PC-9 (cell line): ENCODE results near the gene TREM2. TPM values are rescaled to one million over a fixed set of nuclear protein-coding genes. Genes with fewer than 3 reads are reported as not detected.

Source experiments
- BruUV-seq: library from RNA; stranded (reverse); fragments of 400-500 nt; replicated peaks from 2 replicates; lab custom pipeline; 2021; lab: Mats Ljungman, UMichigan
- CTCF ChIA-PET: fragments of 300-600 bp; sonication (Branson Sonifier 250); formaldehyde crosslinking; loops from one replicate; lab custom pipeline; 2022; ENCODE audit warnings: antibody characterized with exemption; lab: Charles Lee
- POLR2A ChIA-PET: fragments of 300-600 bp; sonication (Branson Sonifier 250); formaldehyde crosslinking; loops from one replicate; lab custom pipeline; 2022; ENCODE audit warnings: antibody characterized with exemption; ENCODE audit not compliant: unreplicated experiment; lab: Charles Lee
- DNase-seq, 2 experiments: peaks; one replicate each; pipeline versions ENCODE4 v3.0.0 to v3.0.0-alpha.2; 2015 to 2022; ENCODE audit warnings: mixed read lengths in 1 of 2
- H2AFZ ChIP-seq: fragments of 200-600 bp; sonication (generic); 2 replicates; pipeline ENCODE4 v1.8.1; 2017; ENCODE audit warnings: antibody characterized with exemption
- H3F3A ChIP-seq: fragments of 200-600 bp; sonication (generic); 2 replicates; pipeline ENCODE4 v1.8.1; 2017; ENCODE audit warnings: antibody characterized with exemption, mild to moderate bottlenecking, low read depth; ENCODE audit not compliant: insufficient read depth
- H3K27ac ChIP-seq: fragments of 200-600 bp; sonication (generic); 2 replicates; pipeline ENCODE4 v1.6.1; 2016; ENCODE audit warnings: mixed run types
- H3K27me3 ChIP-seq: fragments of 200-600 bp; sonication (generic); 2 replicates; pipeline ENCODE4 v1.6.1; 2016; ENCODE audit warnings: low read depth, mixed run types; ENCODE audit not compliant: insufficient read depth
- H3K36me3 ChIP-seq: fragments of 200-600 bp; sonication (generic); 2 replicates; pipeline ENCODE4 v1.6.1; 2016; ENCODE audit warnings: low read depth, mixed run types
- H3K4me1 ChIP-seq: fragments of 200-600 bp; sonication (generic); replicated peaks from 2 replicates; pipeline ENCODE4 v1.6.1; 2016; ENCODE audit warnings: mixed run types; ENCODE audit not compliant: insufficient read depth
- H3K4me2 ChIP-seq: fragments of 200-600 bp; sonication (generic); 2 replicates; pipeline ENCODE4 v1.6.1; 2017; ENCODE audit warnings: mixed run types
- H3K4me3 ChIP-seq: fragments of 200-600 bp; sonication (generic); 2 replicates; pipeline ENCODE4 v1.6.1; 2016; ENCODE audit warnings: mixed run types
- H3K79me2 ChIP-seq: fragments of 200-600 bp; sonication (generic); 2 replicates; pipeline ENCODE4 v1.6.1; 2017; ENCODE audit warnings: low read depth, mixed run types
- H3K9me2 ChIP-seq: fragments of 200-600 bp; sonication (generic); 2 replicates; pipeline ENCODE4 v1.8.1; 2017; ENCODE audit warnings: mild to moderate bottlenecking; ENCODE audit not compliant: insufficient read depth
- H3K9me3 ChIP-seq: fragments of 200-600 bp; sonication (generic); 2 replicates; pipeline ENCODE4 v1.8.1; 2016; ENCODE audit warnings: low read depth; ENCODE audit not compliant: insufficient read depth
- H4K20me1 ChIP-seq: fragments of 200-600 bp; sonication (generic); 2 replicates; pipeline ENCODE4 v1.8.1; 2017; ENCODE audit not compliant: insufficient read depth
- CTCF ChIP-seq: fragments of 200-600 bp; sonication (generic); conservative IDR thresholded peaks from 2 replicates; pipeline ENCODE4 v1.6.1; 2017; ENCODE audit warnings: mixed run types, antibody characterized with exemption, mild to moderate bottlenecking, moderate library complexity
- EZH2 ChIP-seq: fragments of 200-600 bp; sonication (generic); IDR thresholded peaks from 2 replicates; pipeline ENCODE4 v1.8.0; 2017; ENCODE audit warnings: antibody characterized with exemption, low read depth
- intact Hi-C: fragments of 100-400 bp; cut with micrococcal nuclease; formaldehyde crosslinking; loops from one replicate; pipeline ENCODE4 v1.10.0; 2022; ENCODE audit not compliant: unreplicated experiment
- total RNA-seq: library from RNA; stranded (reverse); gene quantifications from 2 replicates; pipeline ENCODE4 v1.2.3, GENCODE V29; 2021

TREM2 gene
- total RNA-seq, 1 experiment from 2014 or later = not detected

- Histone ChIP-seq H3K4me2 (no peak overlapping the region), H3K9me2 (no peaks in the 10 kb centered on the region), H3K9me3 (no peaks in the 10 kb centered on the region), H3F3A (no peaks in the 10 kb centered on the region), H4K20me1 (no peaks in the 10 kb centered on the region), H3K27me3 (peaks cover 81% of the 10 kb centered on the region), H3K36me3 (no peaks in the 10 kb centered on the region), H3K27ac (no peak overlapping the region), H3K4me1 (no peaks in the 10 kb centered on the region), H2AFZ (no peak overlapping the region), H3K4me3 (no peak overlapping the region), H3K79me2 (no peaks in the 10 kb centered on the region)
- BruUV-seq = no TSS peak
- DNase-seq = no peak
- intact Hi-C loops = no loop called here
- POLR2A ChIA-PET = interaction anchor here (0.6 kb wide), 1 partner anchor 325 kb away, joined by 3 read pairs; no protein-coding TSS in a partner anchor
- no peak for TF ChIP-seq CTCF
- TF ChIP-seq EZH2 = no peak
- CTCF ChIA-PET = no interaction called here
These were observed 2.0 kb downstream of the TREM2 start for GRCh38 chr6:41160933-41161332.

GRCh38 chr6:41159415-41160082, 3.4 kb downstream of the TREM2 start:
- Histone ChIP-seq H3K9me3 (no peaks in the 10 kb centered on the region), H3K9me2 (no peaks in the 10 kb centered on the region), H3K27me3 (peaks cover 75% of the 10 kb centered on the region), H3K79me2 (no peaks in the 10 kb centered on the region), H3K27ac (no peak overlapping the region), H3K36me3 (no peaks in the 10 kb centered on the region), H3F3A (no peaks in the 10 kb centered on the region), H3K4me1 (no peaks in the 10 kb centered on the region), H3K4me2 (no peak overlapping the region), H4K20me1 (no peaks in the 10 kb centered on the region), H2AFZ (no peak overlapping the region), H3K4me3 (no peak overlapping the region)
- no TSS peak for BruUV-seq
- intact Hi-C loops = no loop called here
- POLR2A ChIA-PET = no interaction called here
- CTCF ChIA-PET = no interaction called here
- TF ChIP-seq CTCF = no peak
- no peak for TF ChIP-seq EZH2
- DNase-seq = no peak

- no peak overlapping the region for H3K4me3 ChIP-seq
- H3K27ac ChIP-seq = no peak overlapping the region
- no peak for DNase-seq
- ChIA-PET POLR2A (no interaction called here), CTCF (no interaction called here)
- no peaks in the 10 kb centered on the region for H3F3A ChIP-seq
- H3K36me3 ChIP-seq = no peaks in the 10 kb centered on the region
- H3K9me2 ChIP-seq = no peaks in the 10 kb centered on the region
- H3K4me2 ChIP-seq = no peak overlapping the region
- H3K27me3 ChIP-seq = peaks cover 53% of the 10 kb centered on the region
- BruUV-seq = no TSS peak
- no peaks in the 10 kb centered on the region for H3K9me3 ChIP-seq
- no peaks in the 10 kb centered on the region for H3K4me1 ChIP-seq
- intact Hi-C loops = no loop called here
- H3K79me2 ChIP-seq = no peaks in the 10 kb centered on the region
- no peak overlapping the region for H2AFZ ChIP-seq
- TF ChIP-seq EZH2 = no peak
- TF ChIP-seq CTCF = no peak
- no peaks in the 10 kb centered on the region for H4K20me1 ChIP-seq
These were observed 5.6 kb downstream of the TREM2 start for GRCh38 chr6:41157323-41157722.
